ENCODE results near the gene DDAH1.

Gene DDAH1

GRCh38 chr1:85440612-85441011 lies 24.3 kb downstream of the DDAH1 start:
- DNase-seq (ENCODE audit: low read depth, low spot score), result no peak

GRCh38 chr1:85438353-85438752 lies 26.6 kb downstream of the DDAH1 start:
- peak; percentile 45 for DNase-seq (ENCODE audit: low read depth, low spot score)

GRCh38 chr1:85437139-85437538 lies 27.8 kb downstream of the DDAH1 start:
- DNase-seq (ENCODE audit: low read depth, low spot score), result no peak

GRCh38 chr1:85433096-85433495 lies 31.9 kb downstream of the DDAH1 start:
- no peak for DNase-seq (ENCODE audit: low read depth, low spot score)

DNA sequence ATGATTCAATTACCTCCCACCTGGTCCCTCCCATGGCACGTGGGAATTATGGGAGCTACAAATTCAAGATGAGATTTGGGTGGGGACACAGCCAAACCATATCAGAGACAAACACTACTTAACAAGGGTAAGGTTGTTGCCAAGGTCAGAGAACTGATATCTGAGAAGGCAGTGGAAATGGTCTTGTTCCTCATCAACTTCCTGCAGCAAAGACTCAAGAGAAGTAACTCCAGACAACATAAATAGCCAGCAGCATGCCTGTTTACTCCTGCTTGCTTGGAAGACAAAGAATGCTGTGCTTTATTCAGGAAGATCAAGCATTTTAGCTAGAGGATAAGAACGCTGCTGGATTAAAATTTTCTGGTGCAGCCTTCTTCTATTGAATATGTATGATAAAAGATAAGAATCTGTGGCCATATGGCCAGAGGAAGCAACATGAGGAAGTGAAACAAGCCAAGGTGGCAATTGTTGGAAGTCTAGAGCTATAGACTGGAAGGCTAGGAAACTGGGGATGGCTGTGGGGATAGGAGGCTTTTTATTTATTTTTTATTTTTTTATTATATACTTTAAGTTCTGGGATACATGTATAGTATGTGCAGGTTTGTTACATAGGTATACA lies 36.4 kb downstream of the DDAH1 start:
- DNase-seq (ENCODE audit: low read depth, low spot score), result no peak

DNA sequence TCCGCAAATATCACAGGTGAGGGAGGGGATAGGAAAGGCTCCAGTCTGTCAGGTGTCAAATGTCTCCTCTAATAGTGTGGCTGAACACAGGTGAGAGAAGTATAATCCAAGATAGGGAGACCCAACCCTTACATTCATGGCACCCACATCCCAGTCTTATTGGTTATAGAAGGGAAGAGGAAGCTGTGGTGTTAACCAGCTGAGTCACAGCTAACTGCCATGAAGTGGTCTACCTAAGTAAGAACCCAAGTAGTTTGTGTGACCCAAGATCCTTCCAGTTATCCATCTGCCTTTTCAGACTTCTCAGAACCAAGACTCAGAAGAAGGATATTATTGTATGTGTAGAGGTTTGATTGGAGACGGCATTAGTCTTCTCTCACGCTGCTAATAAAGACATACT lies 37.1 kb downstream of the DDAH1 start:
- DNase-seq (ENCODE audit: low read depth, low spot score), result no peak

GRCh38 chr1:85427331-85427730 lies 37.6 kb downstream of the DDAH1 start:
- DNase-seq (ENCODE audit: low read depth, low spot score), result no peak

DNA sequence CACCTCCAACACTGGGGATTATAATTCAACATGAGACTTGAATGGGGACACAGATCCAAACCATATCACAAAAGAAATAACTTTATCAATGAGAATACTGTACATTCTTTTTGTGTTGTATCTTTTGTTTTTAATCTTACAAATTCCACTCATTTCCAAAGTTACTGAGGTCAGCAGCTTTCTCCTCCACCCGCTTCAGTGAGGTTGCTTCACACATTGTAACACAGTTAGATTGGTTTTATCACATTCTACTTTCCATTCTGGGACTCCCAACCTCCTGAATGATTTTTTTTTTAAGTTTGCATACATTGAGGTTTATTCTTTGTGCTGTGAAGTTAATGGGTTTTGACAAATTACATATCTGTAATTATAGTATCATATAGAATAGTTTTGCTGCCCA lies 43.8 kb downstream of the DDAH1 start:
- no peak for DNase-seq (ENCODE audit: low read depth, low spot score)

- no peak for DNase-seq (ENCODE audit: low read depth, low spot score)
Observed at GRCh38 chr1:85420199-85420598, 44.8 kb downstream of the DDAH1 start.

DNA sequence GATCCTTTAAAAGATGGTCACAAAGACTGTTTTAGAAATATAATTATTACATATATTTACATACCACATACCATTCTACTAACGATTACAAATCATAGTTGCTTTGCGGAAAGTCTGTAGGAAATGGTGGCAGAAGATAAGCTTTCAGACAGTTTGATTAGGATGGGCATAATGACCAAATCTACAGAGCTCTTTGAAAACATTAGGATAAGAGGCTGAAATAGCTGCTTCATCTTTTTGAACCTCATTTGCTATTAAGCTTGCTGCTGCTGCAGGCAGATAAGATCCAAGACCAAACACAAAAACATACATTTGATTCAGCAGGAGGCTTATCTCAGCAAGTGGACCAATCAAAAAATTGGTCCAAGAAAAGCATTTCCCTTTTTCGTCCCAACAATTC lies 47.1 kb downstream of the DDAH1 start:
- DNase-seq (ENCODE audit: low read depth, low spot score), result no peak

- DNase-seq (ENCODE audit: low read depth, low spot score), result no peak
Observed at GRCh38 chr1:85417017-85417416, 47.9 kb downstream of the DDAH1 start.

GRCh38 chr1:85413169-85413568 lies 51.8 kb downstream of the DDAH1 start:
- no peak for DNase-seq (ENCODE audit: low read depth, low spot score)

- DNase-seq (ENCODE audit: low read depth, low spot score), result no peak
Observed at GRCh38 chr1:85411567-85412305, 53.2 kb downstream of the DDAH1 start.

GRCh38 chr1:85409516-85409915 lies 55.4 kb downstream of the DDAH1 start:
- DNase-seq (ENCODE audit: low read depth, low spot score), result no peak

GRCh38 chr1:85407746-85408377 lies 57.1 kb downstream of the DDAH1 start:
- no peak for DNase-seq (ENCODE audit: low read depth, low spot score)

DNA sequence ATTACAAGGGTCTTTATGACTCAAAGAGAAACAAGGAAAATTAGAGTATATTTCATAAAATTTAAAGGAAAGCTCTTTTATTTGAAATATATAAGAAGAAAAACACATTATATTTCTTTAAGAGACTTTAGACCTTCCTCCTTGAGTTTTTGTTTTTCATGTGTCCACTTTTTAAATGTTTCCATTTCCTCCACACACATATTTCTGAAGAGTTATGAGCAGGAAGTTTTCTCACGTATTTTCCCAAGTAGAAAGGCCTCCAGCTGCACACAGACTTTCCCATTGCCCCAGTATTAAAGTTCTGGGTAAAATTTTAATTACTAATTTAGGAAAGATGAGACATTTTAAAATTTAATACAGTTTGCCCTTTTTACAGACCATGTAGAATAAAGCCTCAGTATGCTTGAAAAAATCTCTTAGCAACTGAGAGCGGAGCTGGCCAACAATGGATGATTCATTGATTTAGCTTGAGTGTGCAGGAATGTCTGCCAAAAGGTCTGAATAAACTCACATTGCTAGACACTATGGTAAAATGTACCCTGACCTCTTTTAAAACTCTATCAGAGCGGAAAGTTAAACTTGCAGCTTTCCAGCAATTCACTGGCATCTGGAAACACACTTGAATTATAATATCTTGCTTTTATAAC lies 57.9 kb downstream of the DDAH1 start:
- peak; percentile 73 for DNase-seq (ENCODE audit: low read depth, low spot score)

- DNase-seq (ENCODE audit: low read depth, low spot score), result no peak
Observed at GRCh38 chr1:85406081-85406480, 58.9 kb downstream of the DDAH1 start.

DNA sequence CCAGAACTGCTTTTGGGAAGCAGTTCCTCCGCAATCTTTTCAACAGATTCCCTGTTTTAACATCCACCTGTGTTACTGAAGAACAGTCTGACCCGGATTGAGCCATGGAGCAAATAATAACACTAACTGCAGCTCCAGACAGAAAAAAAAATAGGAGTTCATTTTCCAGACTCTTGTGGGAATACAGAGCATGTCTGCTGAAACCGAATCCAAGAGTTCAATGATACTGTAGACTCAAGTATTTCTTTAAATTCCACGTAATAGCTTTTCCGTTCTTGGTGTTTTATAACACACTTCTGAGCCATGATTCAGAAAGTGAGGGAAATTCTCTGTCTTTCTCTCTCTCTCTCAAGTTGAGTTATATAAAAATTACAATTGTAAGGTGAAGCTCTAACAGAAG lies 60.6 kb downstream of the DDAH1 start:
- DNase-seq (ENCODE audit: low read depth, low spot score), result no peak

- no peak for DNase-seq (ENCODE audit: low read depth, low spot score)
Observed at GRCh38 chr1:85398391-85399064, 66.4 kb downstream of the DDAH1 start.

GRCh38 chr1:85397490-85398032 lies 67.4 kb downstream of the DDAH1 start:
- no peak for DNase-seq (ENCODE audit: low read depth, low spot score)

GRCh38 chr1:85396194-85396593 lies 68.8 kb downstream of the DDAH1 start:
- no peak for DNase-seq (ENCODE audit: low read depth, low spot score)

DNA sequence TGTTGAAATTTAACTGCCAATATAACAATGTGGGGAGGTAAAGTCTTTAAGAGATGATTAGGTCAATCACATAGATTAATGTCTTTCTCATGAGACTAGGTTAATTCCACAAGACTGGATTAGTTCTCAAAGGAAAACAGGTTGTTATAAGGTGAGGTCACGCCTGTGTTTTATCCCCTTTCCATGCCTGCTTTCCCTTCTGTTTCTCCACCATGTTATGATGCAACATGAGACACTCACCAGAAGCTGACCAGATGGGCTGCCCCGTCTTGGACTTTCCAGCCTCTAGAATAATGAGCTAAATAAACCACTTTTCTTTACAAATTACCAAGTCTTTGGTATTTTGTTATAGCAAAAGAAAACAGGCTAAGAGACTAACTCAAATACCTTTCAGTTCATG lies 70.8 kb downstream of the DDAH1 start:
- no peak for DNase-seq (ENCODE audit: low read depth, low spot score)

Measured in smooth muscle cell of the brain vasculature (primary cell).